NCI-H2081 treated with DMSO at 0.1 percent for 48 hours (cell line): ENCODE data around the gene DYNLT1.
"Not testable (repeated sequence)": the region's sequence is repeated elsewhere in the genome, so short reads cannot be mapped to it uniquely, and the experiment has no call there.

Source experiments
- DNase-seq: peaks from one replicate; lab custom pipeline; 2025; lab: John Stamatoyannopoulos, UW

Gene DYNLT1

GRCh38 chr6:158639056-158639455 lies 5.5 kb downstream of the DYNLT1 start:
- no peak for DNase-seq

GRCh38 chr6:158638324-158638854 lies 6.2 kb downstream of the DYNLT1 start:
- DNase-seq: no peak

GRCh38 chr6:158636778-158637177 lies 7.8 kb downstream of the DYNLT1 start:
- DNase-seq: no peak

- DNase-seq: no peak
Observed at GRCh38 chr6:158635427-158636073, 9.0 kb downstream of the DYNLT1 start.

GRCh38 chr6:158634695-158635426 lies 9.7 kb downstream of the DYNLT1 start:
- DNase-seq: no peak

GRCh38 chr6:158633127-158633526 lies 11.4 kb downstream of the DYNLT1 start:
- DNase-seq: no peak

GRCh38 chr6:158632538-158633119 lies 11.9 kb downstream of the DYNLT1 start:
- not testable (repeated sequence) for DNase-seq

- no peak for DNase-seq
Observed at GRCh38 chr6:158631678-158632537, 12.6 kb downstream of the DYNLT1 start.

- DNase-seq: no peak
Observed at GRCh38 chr6:158630938-158631616, 13.5 kb downstream of the DYNLT1 start.

- DNase-seq: no peak
Observed at GRCh38 chr6:158629367-158630221, 14.9 kb downstream of the DYNLT1 start.

GRCh38 chr6:158628542-158628941 lies 16.0 kb downstream of the DYNLT1 start:
- no peak for DNase-seq

GRCh38 chr6:158627940-158628211 lies 16.7 kb downstream of the DYNLT1 start:
- DNase-seq: no peak

- DNase-seq: no peak
Observed at GRCh38 chr6:158627168-158627939, 17.2 kb downstream of the DYNLT1 start.

GRCh38 chr6:158626360-158627167 lies 18.0 kb downstream of the DYNLT1 start:
- DNase-seq: no peak

- DNase-seq: no peak
Observed at GRCh38 chr6:158625881-158626305, 18.6 kb downstream of the DYNLT1 start.

- DNase-seq: no peak
Observed at GRCh38 chr6:158624684-158625682, 19.6 kb downstream of the DYNLT1 start.

- DNase-seq: no peak
Observed at GRCh38 chr6:158622545-158623190, 21.9 kb downstream of the DYNLT1 start.
